Neural cell (in vitro differentiated cells): Measurements from ENCODE around the gene IRS2.

Source experiments
- CTCF ChIP-seq: fragments of 450-650 bp; IDR thresholded peaks from 2 replicates; pipeline ENCODE4 v1.5.1; 2014; ENCODE audit warnings: antibody characterized with exemption, mild to moderate bottlenecking, moderate library complexity; ENCODE audit not compliant: poor library complexity, severe bottlenecking
- EZH2 ChIP-seq: fragments of 200-600, 300-800 bp; shearing (Covaris generic), sonication (generic); IDR thresholded peaks from 2 replicates; pipeline ENCODE4 v1.6.1; 2014; ENCODE audit warnings: antibody characterized with exemption, low read length, borderline replicate concordance, mild to moderate bottlenecking; ENCODE audit not compliant: insufficient read depth, poor library complexity, severe bottlenecking

DNA sequence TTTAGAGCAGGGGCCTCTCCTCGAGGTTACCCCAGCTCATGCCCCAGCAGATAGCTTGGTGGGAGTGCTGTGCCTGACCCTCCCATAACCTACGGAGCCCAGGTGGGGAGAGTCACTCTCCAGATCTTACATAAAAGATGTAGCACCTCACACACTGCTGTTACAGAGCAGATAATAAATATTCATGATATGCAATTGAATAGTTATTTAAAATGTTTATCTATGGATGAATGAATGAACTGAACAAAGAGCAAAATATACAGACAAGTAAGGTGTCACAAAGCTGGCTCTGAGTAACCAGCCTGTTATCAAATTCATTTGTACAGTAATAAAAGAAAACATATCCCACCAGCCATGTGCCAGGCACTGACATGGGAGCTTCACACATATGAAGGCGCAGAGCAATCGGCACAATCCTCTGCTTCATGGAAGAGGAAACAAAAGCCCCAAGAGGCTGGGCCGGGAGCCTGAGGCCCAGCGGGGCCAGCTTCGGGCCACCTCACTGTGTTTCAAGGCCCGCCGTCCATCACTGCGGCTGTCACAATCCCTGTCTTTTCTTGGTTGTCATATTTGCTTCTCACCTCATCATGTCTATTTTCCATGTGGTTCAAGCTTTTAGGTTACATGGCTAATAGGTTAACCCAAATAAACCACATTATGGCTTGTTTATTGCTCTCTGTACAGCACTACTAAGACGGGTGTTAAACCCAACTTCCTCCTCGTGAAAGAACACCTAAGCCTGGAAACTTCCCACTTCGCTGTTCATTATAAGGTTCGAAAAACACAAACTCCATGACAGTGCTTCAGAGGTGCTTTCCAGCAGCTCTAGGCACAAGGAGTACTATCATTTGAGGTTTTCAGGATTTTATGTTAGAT, 78.4 kb downstream of the IRS2 start:
- TF ChIP-seq CTCF (no peak), EZH2 (no peak)
